HG02798 (cell line): ENCODE data around the gene PLAAT2.
"Not testable (repeated sequence)": the region's sequence is repeated elsewhere in the genome, so short reads cannot be mapped to it uniquely, and the experiment has no call there.

Source experiments
- ATAC-seq: cut with Tn5 transposase; IDR thresholded peaks from one replicate; pipeline ENCODE4 v1.9.1; 2021; ENCODE audit warnings: mild to moderate bottlenecking; ENCODE audit not compliant: unreplicated experiment, poor library complexity

PLAAT2 gene

GRCh38 chr11:63563201-63564055 is at the start of gene PLAAT2:
PLAAT2 (minus strand) TSS chr11:63563379; CDS start chr11:63563324, 55 bp downstream.
- no peak for ATAC-seq

DNA sequence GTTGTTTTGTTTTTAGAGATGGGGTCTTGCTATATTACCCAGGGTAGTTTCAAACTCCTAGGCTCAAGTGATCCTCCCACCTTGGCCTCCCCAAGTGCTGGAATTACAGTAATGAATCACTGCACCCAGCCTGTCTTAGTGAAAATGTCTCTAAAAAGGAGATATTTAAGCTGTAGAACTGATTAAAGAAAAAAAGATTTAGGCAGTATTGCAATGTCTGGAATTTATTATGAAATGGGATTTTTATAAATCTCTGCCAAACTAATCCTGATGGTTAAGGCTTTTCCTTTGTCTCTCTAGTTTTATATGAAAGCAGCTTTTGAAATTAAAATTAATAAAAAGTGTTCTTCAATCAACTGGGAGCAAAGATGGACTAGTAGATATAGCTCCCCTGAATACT is 49.0 kb upstream of the PLAAT2 start:
- ATAC-seq = no peak

GRCh38 chr11:63611395-63611747 is 48.2 kb upstream of the PLAAT2 start:
- no peak for ATAC-seq

DNA sequence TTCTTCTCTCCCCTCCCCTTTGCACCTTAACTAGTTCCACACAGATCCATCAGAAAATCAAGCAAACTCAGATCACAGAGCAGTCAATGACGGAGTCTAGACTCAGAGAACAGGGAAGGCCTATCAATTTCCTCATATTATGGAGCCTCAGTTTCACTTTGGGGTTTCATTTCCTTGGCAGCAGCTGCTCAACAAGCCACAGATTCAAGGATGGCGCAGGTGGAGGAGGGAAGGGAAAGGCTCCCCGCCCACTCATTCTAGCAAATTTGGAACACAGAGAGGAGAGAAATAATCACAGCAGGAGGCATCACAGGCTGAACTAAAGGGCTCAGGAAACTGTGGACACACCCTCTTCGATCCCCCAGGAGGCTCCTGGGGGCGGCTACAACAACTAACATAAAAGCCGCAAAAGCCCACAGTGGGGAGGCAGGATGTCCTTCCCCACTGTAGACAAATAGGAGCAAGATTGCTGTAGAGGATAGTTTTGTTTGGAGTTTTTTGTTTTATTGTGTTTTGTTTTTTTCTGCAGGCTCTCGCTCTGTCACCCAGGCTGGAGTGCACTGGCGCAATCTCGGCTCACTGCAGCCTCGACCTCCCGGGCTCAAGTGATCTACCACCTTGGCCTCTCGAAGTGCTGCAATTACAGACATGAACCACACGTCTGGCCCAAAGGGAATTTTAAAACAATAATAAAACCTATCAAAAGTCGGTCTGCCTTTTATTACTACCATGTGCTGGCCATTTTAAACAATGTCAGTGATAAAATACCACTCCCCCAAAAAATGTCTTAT is 47.6 kb upstream of the PLAAT2 start:
- no peak for ATAC-seq

DNA sequence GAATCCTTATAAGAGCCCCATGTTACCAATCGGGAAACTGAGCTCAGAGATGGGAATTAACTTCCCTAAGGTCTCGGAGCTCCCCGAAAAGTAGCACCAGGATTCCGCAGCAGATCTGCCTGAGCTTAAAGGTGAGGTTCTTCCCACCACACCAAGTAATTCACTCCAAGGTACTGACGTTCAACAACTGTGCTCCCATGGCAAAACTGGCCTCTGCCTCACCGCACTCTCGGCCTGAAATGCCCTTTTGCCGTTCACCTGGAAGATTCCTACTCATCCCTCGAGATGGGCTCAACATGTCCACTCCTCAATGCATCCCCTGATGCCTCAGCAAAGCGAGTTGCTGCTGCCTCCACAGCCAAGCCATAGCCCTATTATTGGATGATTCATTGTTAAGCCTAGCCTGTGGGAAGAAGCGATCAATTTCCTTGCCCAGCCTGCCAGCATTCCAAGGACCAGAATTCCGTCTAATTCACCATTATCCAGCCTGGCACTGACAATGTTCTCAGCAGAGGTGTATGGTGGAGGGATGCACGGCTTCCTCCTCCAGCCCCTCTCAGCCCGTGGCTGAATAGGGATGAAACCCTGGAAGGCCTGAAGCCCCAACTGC is 46.9 kb upstream of the PLAAT2 start:
- ATAC-seq = no peak

DNA sequence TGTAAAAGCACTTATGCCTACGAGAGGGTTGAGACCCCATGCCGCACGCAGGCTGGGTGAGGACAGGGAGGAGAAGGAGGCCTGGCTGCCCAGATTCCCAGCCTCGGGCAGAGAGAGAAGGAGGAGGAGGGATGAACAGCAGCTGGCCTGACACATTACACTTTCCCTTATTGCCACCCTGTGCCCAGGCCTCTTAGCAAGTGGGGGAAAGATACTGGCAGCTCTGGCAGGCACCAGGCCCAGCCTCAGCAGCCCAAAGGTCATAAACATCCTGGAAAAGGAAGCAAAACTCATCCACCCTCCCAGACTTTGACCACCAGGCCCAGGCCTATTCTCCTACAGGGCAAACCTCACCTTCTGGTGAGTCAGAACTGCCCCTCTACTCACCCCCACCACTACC is 46.4 kb upstream of the PLAAT2 start:
- no peak for ATAC-seq

DNA sequence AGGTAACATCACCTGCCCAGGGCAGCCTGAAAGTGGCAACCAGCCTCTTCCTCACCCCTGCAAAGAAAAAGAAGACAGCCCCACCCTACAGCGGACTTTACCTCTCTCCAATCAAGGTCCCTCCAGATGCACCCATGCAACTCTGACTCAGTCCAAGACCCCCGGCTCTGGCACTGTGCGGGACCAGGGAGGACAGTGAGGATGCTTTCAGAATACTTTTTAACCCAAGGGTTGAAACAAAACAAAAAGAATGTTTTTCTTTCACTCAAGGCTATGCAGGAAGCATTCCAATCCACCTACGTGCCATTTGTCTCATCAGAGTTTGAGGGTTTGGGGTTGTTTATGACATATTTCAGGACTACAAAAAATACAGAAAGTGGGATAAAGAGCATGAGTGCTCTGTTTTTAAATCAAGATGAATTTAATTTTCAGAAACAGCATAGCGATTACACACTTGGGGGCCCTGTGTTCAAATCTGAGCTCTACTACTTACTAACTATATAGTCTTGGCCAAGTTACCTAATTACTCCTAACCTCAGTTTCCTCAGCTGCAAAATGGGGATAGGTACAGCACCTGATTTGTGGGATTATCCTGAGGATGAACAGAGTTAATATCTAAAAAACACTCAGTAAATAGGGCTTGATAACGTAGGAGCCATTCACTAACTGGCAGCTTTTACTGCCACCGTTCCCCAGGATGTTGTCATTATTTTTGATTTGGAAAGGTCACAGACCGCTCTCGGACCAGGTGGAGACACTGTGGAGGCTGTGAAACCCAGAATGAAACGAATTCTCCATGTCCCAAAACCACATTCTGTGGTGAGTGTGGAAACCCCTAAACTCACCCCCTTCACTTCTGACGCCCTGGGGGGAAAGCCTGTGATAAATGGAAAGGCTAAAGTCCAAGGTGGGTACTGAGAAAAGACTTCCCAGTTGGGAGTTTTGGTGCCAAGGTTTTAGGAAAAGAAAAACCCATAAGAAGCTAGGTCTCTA is 45.5 kb upstream of the PLAAT2 start:
- ATAC-seq = no peak

DNA sequence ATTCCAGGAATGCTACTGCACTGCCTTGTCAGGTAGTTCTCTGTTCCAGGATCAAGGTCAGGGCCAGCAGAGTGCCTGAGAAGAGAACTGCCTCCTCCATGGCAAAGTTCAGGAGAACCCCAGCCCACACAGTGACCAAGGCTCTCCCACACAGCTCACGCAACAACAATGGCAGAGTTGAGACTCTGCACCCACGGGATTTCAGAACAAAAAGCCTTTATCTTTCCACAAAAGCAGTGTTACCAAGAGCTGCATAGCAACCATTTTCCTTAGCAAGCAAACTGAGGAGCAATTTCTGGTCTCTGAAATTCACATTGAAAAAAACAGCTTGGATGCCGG is 40.0 kb upstream of the PLAAT2 start:
- no peak for ATAC-seq

DNA sequence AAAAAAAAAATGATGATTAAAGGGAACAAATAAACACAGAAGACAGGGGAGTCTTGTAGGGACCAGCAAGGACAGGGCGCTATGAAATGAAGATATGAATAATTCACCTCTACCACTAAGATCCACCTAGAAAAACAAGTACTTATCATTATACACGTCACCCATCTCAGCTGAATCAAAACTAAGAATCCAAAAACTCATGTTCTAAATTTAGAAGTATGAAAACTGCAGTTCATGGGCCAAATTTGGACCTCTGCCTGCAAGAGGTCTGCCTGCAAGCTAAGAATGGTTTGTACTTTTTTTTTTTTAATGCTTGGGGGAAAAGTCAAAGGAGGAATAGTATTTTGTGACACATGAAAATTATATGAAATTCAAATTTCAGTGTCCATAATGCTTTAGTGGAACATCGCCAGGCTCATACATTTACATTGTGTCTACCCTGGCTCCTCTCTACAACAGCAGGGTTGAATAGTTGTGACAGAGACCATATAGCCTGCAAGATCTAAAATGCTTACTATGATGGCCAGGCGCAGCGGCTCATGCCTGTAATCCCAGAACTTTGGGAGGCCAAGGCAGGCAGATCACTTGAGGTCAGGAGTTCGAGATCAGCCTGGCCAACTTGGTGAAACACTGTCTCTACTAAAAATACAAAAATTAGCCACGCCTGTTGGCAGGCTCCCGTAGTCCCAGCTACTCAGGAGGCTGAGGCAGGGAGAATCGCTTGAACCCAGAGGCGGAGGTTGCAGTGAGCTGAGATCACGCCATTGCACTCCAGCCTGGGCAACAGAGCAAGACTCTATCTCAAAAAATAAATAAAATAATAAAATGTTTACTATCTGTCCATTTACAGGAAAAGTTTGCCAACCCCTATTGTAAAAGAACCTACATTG is 39.4 kb upstream of the PLAAT2 start:
- ATAC-seq = not testable (repeated sequence)

GRCh38 chr11:63599211-63600122 is 36.3 kb upstream of the PLAAT2 start:
- ATAC-seq = no peak

- ATAC-seq = no peak
Measured at GRCh38 chr11:63598556-63598955, 35.4 kb upstream of the PLAAT2 start.

GRCh38 chr11:63595296-63595695 is 32.1 kb upstream of the PLAAT2 start:
- ATAC-seq = no peak

- ATAC-seq = no peak
Measured at GRCh38 chr11:63592975-63593395, 29.8 kb upstream of the PLAAT2 start.

- ATAC-seq = no peak
Measured at GRCh38 chr11:63590024-63590788, 27.0 kb upstream of the PLAAT2 start.

GRCh38 chr11:63589000-63589399 is 25.8 kb upstream of the PLAAT2 start:
- no peak for ATAC-seq

DNA sequence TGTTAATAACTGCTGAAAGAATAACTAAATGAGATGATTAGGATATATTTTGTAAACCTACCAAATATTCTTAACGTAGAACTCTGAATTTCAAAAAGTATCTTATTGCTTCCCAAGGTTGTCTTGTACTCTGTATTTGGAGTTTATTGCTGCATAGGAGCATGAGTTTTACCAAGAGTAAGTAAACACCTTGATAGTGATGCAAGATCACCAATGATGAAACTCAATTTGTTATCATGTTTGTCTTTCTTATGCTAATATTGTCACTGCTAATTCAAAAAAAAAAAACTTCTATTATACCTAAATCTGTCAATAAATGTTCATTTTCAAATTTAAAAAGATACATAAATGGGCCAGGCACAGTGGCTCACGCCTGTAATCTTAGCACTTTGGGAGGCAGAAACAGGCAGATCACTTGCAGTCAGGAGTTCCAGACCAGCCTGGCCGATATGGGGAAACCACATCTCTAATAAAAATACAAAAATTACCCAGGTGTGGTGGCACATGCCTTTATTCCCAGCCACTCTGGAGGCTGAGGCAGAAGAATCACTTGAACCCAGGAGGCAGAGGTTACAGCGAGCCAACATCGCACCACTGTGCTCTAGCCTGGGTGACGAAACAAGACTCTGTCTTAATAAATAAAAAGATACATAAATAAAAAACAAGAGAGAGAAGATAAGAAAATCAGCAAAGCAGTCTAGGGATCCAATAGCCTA is 23.4 kb upstream of the PLAAT2 start:
- no peak for ATAC-seq

DNA sequence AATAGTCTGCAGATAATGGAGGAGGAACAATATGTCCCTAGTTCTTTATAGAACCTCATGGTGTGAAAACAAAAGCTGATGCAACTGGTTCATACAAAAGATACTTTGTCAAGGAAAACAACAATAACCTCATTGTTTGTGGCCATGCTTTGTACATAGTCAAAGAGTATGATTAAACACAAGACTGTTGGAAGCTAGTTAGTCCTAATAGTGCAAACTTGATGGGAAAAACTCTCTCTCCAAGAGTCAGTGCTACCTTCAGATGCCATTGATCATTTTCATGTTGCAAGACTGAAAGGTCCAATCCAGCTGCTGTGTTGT is 20.1 kb upstream of the PLAAT2 start:
- no peak for ATAC-seq
